Glutamatergic neuron (in vitro differentiated cells): ENCODE measurements around the gene GFOD1. TPM values are rescaled to one million over a fixed set of nuclear protein-coding genes. Genes with fewer than 3 reads are reported as not detected.
"Not testable (repeated sequence)": the region's sequence is repeated elsewhere in the genome, so short reads cannot be mapped to it uniquely, and the experiment has no call there.

ENCODE experiments used
- DNase-seq: peaks from one replicate; pipeline ENCODE4 v3.0.0; 2022
- H3K27ac Mint-ChIP-seq: one replicate; pipeline ENCODE4 v1.8.0; 2020; ENCODE audit warnings: mild to moderate bottlenecking, mixed read lengths, inconsistent platforms; ENCODE audit not compliant: unreplicated experiment
- H3K27me3 Mint-ChIP-seq: one replicate; pipeline ENCODE4 v1.8.0; 2020; ENCODE audit warnings: mild to moderate bottlenecking, moderate library complexity, mixed read lengths, inconsistent platforms; ENCODE audit not compliant: unreplicated experiment
- H3K36me3 Mint-ChIP-seq: one replicate; pipeline ENCODE4 v1.8.0; 2020; ENCODE audit warnings: mild to moderate bottlenecking, mixed read lengths, inconsistent platforms; ENCODE audit not compliant: unreplicated experiment
- H3K4me1 Mint-ChIP-seq: one replicate; pipeline ENCODE4 v1.8.0; 2020; ENCODE audit warnings: mild to moderate bottlenecking, low read depth, mixed read lengths, inconsistent platforms; ENCODE audit not compliant: unreplicated experiment
- H3K4me3 Mint-ChIP-seq: one replicate; pipeline ENCODE4 v1.8.0; 2020; ENCODE audit warnings: mild to moderate bottlenecking, mixed read lengths, inconsistent platforms; ENCODE audit not compliant: unreplicated experiment
- H3K9me3 Mint-ChIP-seq: one replicate; pipeline ENCODE4 v1.8.0; 2020; ENCODE audit warnings: mild to moderate bottlenecking, moderate library complexity, mixed read lengths, inconsistent platforms; ENCODE audit not compliant: unreplicated experiment
- total RNA-seq: library from RNA; stranded (reverse); fragmentation: NEBNext Ultra II Directional; extraction: Animal tissue kit (Norgen Biotek cat#: 25700); gene quantifications from one replicate; pipeline ENCODE4 v1.2.1, GENCODE V29; 2021; ENCODE audit not compliant: unreplicated experiment
- TF ChIP-seq, protein P1 (sequence below): fragments of 200-600 bp; sonication (generic); IDR thresholded peaks from one replicate; pipeline ENCODE4 v1.5.0; 2021; ENCODE audit not compliant: partially characterized antibody, unreplicated experiment

Gene GFOD1
- total RNA-seq, 1 donor from 2014 or later: 4.1 TPM

DNA sequence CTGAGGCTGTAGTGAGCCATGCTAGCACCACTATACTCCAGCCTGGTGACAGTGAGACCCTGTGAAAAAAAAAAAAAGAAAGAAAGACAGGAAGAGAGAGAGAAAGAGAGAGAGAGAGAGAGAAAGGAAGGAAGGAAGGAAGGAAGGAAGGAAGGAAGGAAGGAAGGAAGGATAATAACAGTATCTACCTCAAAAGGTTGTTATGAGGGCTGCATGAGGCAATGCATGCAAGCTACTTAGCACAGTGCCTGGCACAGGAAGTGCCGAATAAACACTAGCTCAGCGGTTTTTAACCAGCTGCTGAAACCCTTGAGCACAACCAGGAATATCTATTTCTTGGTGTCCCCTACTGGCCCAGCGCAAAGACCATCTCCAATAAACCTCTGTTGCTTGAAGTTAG is 96.7 kb downstream of the GFOD1 start:
- H3K9me3 Mint-ChIP-seq: peaks cover 2% of the 10 kb centered on the region
- H3K27me3 Mint-ChIP-seq: peaks cover 2% of the 10 kb centered on the region
- peaks cover 1% of the 10 kb centered on the region for H3K4me1 Mint-ChIP-seq
- H3K27ac Mint-ChIP-seq: no peak overlapping the region
- no peak for DNase-seq
- TF ChIP-seq, protein P1, sequence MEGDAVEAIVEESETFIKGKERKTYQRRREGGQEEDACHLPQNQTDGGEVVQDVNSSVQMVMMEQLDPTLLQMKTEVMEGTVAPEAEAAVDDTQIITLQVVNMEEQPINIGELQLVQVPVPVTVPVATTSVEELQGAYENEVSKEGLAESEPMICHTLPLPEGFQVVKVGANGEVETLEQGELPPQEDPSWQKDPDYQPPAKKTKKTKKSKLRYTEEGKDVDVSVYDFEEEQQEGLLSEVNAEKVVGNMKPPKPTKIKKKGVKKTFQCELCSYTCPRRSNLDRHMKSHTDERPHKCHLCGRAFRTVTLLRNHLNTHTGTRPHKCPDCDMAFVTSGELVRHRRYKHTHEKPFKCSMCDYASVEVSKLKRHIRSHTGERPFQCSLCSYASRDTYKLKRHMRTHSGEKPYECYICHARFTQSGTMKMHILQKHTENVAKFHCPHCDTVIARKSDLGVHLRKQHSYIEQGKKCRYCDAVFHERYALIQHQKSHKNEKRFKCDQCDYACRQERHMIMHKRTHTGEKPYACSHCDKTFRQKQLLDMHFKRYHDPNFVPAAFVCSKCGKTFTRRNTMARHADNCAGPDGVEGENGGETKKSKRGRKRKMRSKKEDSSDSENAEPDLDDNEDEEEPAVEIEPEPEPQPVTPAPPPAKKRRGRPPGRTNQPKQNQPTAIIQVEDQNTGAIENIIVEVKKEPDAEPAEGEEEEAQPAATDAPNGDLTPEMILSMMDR: no peak
- no peak overlapping the region for H3K4me3 Mint-ChIP-seq
- no peaks in the 10 kb centered on the region for H3K36me3 Mint-ChIP-seq

GRCh38 chr6:13389237-13389636 is 98.2 kb downstream of the GFOD1 start:
- H3K4me1 Mint-ChIP-seq: peaks cover 11% of the 10 kb centered on the region
- H3K4me3 Mint-ChIP-seq, DNase-seq, H3K27ac Mint-ChIP-seq, H3K27me3 Mint-ChIP-seq, H3K36me3 Mint-ChIP-seq, H3K9me3 Mint-ChIP-seq: not testable (repeated sequence)

DNA sequence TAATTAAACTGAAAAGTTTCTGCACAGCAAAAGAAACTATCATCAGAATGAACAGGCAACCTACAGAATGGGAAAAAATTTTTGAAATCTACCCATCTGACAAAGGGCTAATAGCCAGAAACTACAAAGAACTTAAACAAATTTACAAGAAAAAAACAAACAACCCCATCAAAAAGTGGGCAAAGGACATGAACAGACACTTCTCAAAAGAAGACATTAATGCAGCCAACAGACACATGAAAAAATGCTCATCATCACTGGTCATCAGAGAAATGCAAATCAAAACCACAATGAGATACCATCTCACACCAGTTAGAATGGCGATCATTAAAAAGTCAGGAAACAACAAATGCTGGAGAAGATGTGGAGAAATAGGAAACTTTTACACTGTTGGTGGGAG is 98.6 kb downstream of the GFOD1 start:
- not testable (repeated sequence) for DNase-seq, H3K9me3 Mint-ChIP-seq, H3K27ac Mint-ChIP-seq, H3K36me3 Mint-ChIP-seq, H3K27me3 Mint-ChIP-seq, H3K4me3 Mint-ChIP-seq
- peaks cover 11% of the 10 kb centered on the region for H3K4me1 Mint-ChIP-seq

DNA sequence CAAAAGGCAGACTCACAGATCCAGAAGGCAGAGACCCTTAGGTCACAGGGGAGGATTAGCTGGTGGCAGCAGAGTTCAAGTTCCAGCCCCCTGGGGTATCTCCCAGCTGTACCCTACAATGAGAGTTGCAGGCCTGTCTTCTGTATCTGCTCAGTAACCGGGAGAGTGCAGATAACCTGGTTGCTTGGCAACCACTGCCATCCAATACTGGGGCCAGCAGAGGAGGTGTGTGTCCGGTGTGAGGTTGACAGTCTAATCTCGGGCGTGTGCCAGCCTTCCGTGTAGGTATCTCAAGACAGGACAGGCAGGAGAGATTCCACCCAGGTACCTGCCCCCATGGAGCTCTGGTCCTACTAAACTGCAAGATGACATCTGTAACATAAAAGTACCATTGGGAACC is 102.4 kb downstream of the GFOD1 start:
- H3K4me1 Mint-ChIP-seq: peaks cover 11% of the 10 kb centered on the region
- DNase-seq: no peak
- TF ChIP-seq, protein P1: no peak
- H3K9me3 Mint-ChIP-seq: peaks cover 2% of the 10 kb centered on the region
- no peaks in the 10 kb centered on the region for H3K36me3 Mint-ChIP-seq
- H3K4me3 Mint-ChIP-seq: no peak overlapping the region
- peaks cover 2% of the 10 kb centered on the region for H3K27me3 Mint-ChIP-seq
- H3K27ac Mint-ChIP-seq: no peak overlapping the region

DNA sequence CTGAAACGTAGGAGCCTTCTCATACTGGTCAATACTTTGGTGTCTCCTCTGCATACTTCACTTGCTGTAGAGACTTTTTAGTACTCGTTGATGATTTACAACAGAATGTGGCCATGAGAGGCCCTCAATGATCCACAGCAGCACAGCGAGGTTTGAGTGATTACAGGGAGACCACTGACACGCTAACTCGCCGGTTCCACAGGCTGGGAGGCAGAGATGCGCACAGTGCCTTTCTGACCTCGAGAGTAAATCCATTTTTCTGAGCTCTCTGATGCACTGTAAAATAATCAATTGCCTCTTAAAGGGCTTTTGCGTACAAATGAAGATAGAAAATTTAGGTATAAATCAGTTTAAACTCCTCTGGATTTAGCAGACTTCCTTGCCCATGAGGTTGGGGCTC is 102.9 kb downstream of the GFOD1 start:
- TF ChIP-seq, protein P1: no peak
- Mint-ChIP-seq H3K27ac (no peak overlapping the region), H3K36me3 (no peaks in the 10 kb centered on the region), H3K4me3 (no peak overlapping the region), H3K4me1 (peaks cover 11% of the 10 kb centered on the region), H3K9me3 (peaks cover 2% of the 10 kb centered on the region), H3K27me3 (no peaks in the 10 kb centered on the region)
- no peak for DNase-seq

GRCh38 chr6:13383328-13384163 is 103.9 kb downstream of the GFOD1 start:
- Mint-ChIP-seq H3K27ac (no peak overlapping the region), H3K4me3 (no peak overlapping the region), H3K4me1 (peaks cover 11% of the 10 kb centered on the region), H3K9me3 (peaks cover 2% of the 10 kb centered on the region), H3K36me3 (no peaks in the 10 kb centered on the region), H3K27me3 (no peaks in the 10 kb centered on the region)
- no peak for DNase-seq
- TF ChIP-seq, protein P1: no peak
